ENCODE data around the gene FUBP3.
A peak's percentile ranks its signal among the peaks of the same experiment; 100 is the strongest.
"Not testable (repeated sequence)": the region's sequence is repeated elsewhere in the genome, so short reads cannot be mapped to it uniquely, and the experiment has no call there.

The FUBP3 gene

GRCh38 chr9:130668196-130668595, 88.8 kb downstream of the FUBP3 start:
- intact Hi-C loops (cut with DNase I): no loop called here
- DNase-seq: no peak

- intact Hi-C loops (cut with DNase I): no loop called here
- DNase-seq: no peak
Observed at GRCh38 chr9:130668659-130669058, 89.3 kb downstream of the FUBP3 start.

- no peak for DNase-seq
- intact Hi-C loops (cut with DNase I): no loop called here
Observed at GRCh38 chr9:130669965-130670364, 90.6 kb downstream of the FUBP3 start.

GRCh38 chr9:130670644-130671043, 91.3 kb downstream of the FUBP3 start:
- intact Hi-C loops (cut with DNase I): no loop called here
- no peak for DNase-seq

GRCh38 chr9:130672466-130672865, 93.1 kb downstream of the FUBP3 start:
- DNase-seq: no peak
- intact Hi-C loops (cut with DNase I): no loop called here

GRCh38 chr9:130672933-130673615, 93.7 kb downstream of the FUBP3 start:
- intact Hi-C loops (cut with DNase I): no loop called here
- no peak for DNase-seq

GRCh38 chr9:130675396-130675795, 96.0 kb downstream of the FUBP3 start:
- intact Hi-C loops (cut with DNase I): no loop called here
- DNase-seq: peak in 1 of 42 donors; percentile 6

- intact Hi-C loops (cut with DNase I): no loop called here
- no peak for DNase-seq
Observed at GRCh38 chr9:130677252-130677651, 97.9 kb downstream of the FUBP3 start.

GRCh38 chr9:130680836-130681768, 101.7 kb downstream of the FUBP3 start:
- intact Hi-C loops (cut with DNase I): no loop called here
- peak in 41 of 42 donors; percentile 22 to 86 (median 67) for DNase-seq

GRCh38 chr9:130681769-130682420, 102.5 kb downstream of the FUBP3 start:
- intact Hi-C loops (cut with DNase I): loop anchor here (2.0 kb wide), 1 partner anchor 221 kb away; no protein-coding TSS in a partner anchor
- peak in 17 of 42 donors; percentile 4 to 49 (median 23) for DNase-seq

GRCh38 chr9:130682421-130683121, 103.2 kb downstream of the FUBP3 start:
- DNase-seq: peak; percentile 67 to 93 (median 86)
- intact Hi-C loops (cut with DNase I): loop anchor here (2.0 kb wide), 1 partner anchor 222 kb away; no protein-coding TSS in a partner anchor

- intact Hi-C loops (cut with DNase I): no loop called here
- DNase-seq: no peak
Observed at GRCh38 chr9:130685104-130685503, 105.7 kb downstream of the FUBP3 start.

- intact Hi-C loops (cut with DNase I); DNase-seq: not testable (repeated sequence)
Observed at GRCh38 chr9:130685945-130686344, 106.6 kb downstream of the FUBP3 start.

GRCh38 chr9:130687615-130688014, 108.2 kb downstream of the FUBP3 start:
- intact Hi-C loops (cut with DNase I): no loop called here
- no peak for DNase-seq

Data from head of caudate nucleus (tissue), 42 donors.